Measurements from ENCODE around the gene ZHX3. TPM values are rescaled to one million over a fixed set of nuclear protein-coding genes. Genes with fewer than 3 reads are reported as not detected.

ZHX3 gene
- total RNA-seq, 4 donors from 2014 or later, result 47.1 to 58.6 (median 50.7) TPM

GRCh38 chr20:41353530-41353929, 36.0 kb upstream of the ZHX3 start:
- Histone ChIP-seq H3K27ac (no peak overlapping the region), H3K9me3 (no peaks in the 10 kb centered on the region), H3K36me3 (peaks cover 0 to 93% (median 0%) of the 10 kb centered on the region in 3 donors), H3K4me1 (peaks cover 0 to 6% (median 0%) of the 10 kb centered on the region in 4 donors), H3K4me3 (no peak overlapping the region), H3K27me3 (no peaks in the 10 kb centered on the region)
- DNase-seq (ENCODE audit: low spot score in 2 of 2), result no peak
- TF ChIP-seq POLR2A (IDR thresholded peaks at IDR 0.05), result no peak
- TF ChIP-seq, protein P1, sequence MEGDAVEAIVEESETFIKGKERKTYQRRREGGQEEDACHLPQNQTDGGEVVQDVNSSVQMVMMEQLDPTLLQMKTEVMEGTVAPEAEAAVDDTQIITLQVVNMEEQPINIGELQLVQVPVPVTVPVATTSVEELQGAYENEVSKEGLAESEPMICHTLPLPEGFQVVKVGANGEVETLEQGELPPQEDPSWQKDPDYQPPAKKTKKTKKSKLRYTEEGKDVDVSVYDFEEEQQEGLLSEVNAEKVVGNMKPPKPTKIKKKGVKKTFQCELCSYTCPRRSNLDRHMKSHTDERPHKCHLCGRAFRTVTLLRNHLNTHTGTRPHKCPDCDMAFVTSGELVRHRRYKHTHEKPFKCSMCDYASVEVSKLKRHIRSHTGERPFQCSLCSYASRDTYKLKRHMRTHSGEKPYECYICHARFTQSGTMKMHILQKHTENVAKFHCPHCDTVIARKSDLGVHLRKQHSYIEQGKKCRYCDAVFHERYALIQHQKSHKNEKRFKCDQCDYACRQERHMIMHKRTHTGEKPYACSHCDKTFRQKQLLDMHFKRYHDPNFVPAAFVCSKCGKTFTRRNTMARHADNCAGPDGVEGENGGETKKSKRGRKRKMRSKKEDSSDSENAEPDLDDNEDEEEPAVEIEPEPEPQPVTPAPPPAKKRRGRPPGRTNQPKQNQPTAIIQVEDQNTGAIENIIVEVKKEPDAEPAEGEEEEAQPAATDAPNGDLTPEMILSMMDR (IDR thresholded peaks at IDR 0.05), result no peak
- no peak for TF ChIP-seq EP300 (IDR thresholded peaks at IDR 0.05)

DNA sequence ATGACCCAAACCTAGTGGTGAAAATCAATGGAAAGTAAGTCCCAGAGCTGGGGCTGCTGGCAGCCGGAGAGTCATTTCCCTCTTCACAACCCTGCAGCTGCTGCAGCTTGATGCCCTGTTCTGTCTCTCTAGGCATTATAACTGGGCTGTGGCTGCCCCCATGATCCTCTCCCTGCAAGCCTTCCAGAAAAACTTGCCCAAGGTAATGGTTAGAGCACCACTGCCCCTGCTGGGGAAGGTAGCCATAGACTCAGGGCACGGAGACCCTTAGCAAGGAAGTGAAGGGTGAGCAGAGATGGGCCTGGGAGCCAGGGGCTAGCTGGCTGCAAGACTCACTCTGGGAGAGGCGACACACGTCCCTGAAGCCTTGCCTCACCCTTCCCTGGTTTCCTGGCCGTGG, 35.1 kb upstream of the ZHX3 start:
- 73 to 75% methylated on average over 5 of the region's 5 CpGs for WGBS, 2 donors
- Histone ChIP-seq H3K27me3 (no peaks in the 10 kb centered on the region), H3K36me3 (peaks cover 0 to 93% (median 0%) of the 10 kb centered on the region in 3 donors), H3K4me1 (peaks cover 0 to 4% (median 0%) of the 10 kb centered on the region in 4 donors), H3K27ac (no peak overlapping the region), H3K4me3 (no peak overlapping the region), H3K9me3 (no peaks in the 10 kb centered on the region)
- no peak for DNase-seq (ENCODE audit: low spot score in 2 of 2)
- TF ChIP-seq POLR2A (IDR thresholded peaks at IDR 0.05), result no peak
- TF ChIP-seq EP300 (IDR thresholded peaks at IDR 0.05), result no peak
- TF ChIP-seq, protein P1 (IDR thresholded peaks at IDR 0.05), result no peak

DNA sequence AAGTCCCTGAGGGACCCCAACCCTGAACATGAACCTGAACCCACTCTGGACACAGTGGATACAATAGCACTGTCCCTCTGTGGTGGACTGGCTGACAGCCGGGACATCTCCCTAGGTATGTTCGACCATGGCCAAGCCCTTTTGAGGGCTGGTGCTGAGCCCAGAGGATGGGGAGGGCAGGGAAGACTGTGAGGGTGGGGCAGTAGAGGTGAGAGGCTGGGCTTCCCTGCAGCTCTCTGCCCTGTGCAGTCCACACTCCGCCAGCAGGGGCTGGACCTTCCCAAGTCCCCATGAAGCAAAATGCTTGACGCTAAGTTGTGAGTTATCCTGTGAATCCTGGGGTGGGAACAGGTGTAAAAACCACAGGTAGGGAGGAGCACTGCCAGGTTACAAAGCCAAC, 34.6 kb upstream of the ZHX3 start:
- 81 to 88% methylated on average over 4 of the region's 4 CpGs for WGBS, 2 donors
- Histone ChIP-seq H3K4me1 (no peaks in the 10 kb centered on the region), H3K27ac (no peak overlapping the region), H3K27me3 (no peaks in the 10 kb centered on the region), H3K36me3 (peaks cover 0 to 93% (median 0%) of the 10 kb centered on the region in 3 donors), H3K4me3 (no peak overlapping the region), H3K9me3 (no peaks in the 10 kb centered on the region)
- no peak for DNase-seq (ENCODE audit: low spot score in 2 of 2)
- TF ChIP-seq POLR2A (IDR thresholded peaks at IDR 0.05) (no peak), EP300 (IDR thresholded peaks at IDR 0.05) (no peak)
- TF ChIP-seq, protein P1 (IDR thresholded peaks at IDR 0.05), result no peak

GRCh38 chr20:41350408-41350962, 33.0 kb upstream of the ZHX3 start:
- 83 to 88% methylated on average over 7 of the region's 7 CpGs for WGBS, 2 donors
- no peaks in the 10 kb centered on the region for H3K4me1 ChIP-seq

DNA sequence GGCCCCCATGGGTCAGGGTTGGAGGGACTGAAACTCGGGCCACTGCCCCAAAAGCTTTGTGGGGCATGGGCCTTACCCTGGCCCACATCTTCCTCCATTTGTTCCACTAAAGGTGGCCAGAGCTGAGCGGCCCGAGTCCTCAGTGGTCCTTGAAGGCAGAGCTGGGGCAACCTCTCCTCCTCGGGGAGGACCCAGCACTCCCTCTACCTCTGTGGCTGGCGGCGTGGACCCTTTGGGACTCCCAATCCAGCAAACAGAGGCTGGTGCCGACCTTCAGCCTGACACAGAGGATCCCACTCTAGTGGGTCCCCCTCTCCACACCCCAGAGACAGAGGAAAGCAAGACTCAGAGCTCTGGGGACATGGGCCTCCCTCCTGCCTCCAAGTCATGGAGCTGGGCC, 32.4 kb upstream of the ZHX3 start:
- Histone ChIP-seq H3K27ac (no peak overlapping the region), H3K27me3 (no peaks in the 10 kb centered on the region), H3K4me1 (no peaks in the 10 kb centered on the region), H3K9me3 (no peaks in the 10 kb centered on the region), H3K36me3 (peaks cover 0 to 88% (median 0%) of the 10 kb centered on the region in 3 donors), H3K4me3 (no peak overlapping the region)
- DNase-seq (ENCODE audit: low spot score in 2 of 2), result no peak
- WGBS, 2 donors, result 79 to 98% methylated on average over 5 to 7 of the region's 7 CpGs
- TF ChIP-seq, protein P1 (IDR thresholded peaks at IDR 0.05), result no peak
- TF ChIP-seq POLR2A (IDR thresholded peaks at IDR 0.05) (no peak), EP300 (IDR thresholded peaks at IDR 0.05) (no peak)

More at GRCh38 chr20:41350408-41350962, 33.0 kb upstream of the ZHX3 start:
- no peak for TF ChIP-seq POLR2A (IDR thresholded peaks at IDR 0.05)
- TF ChIP-seq, protein P1 (IDR thresholded peaks at IDR 0.05), result no peak
- TF ChIP-seq EP300 (IDR thresholded peaks at IDR 0.05), result no peak
- Histone ChIP-seq H3K4me3 (no peak overlapping the region), H3K36me3 (peaks cover 0 to 90% (median 0%) of the 10 kb centered on the region in 3 donors), H3K9me3 (no peaks in the 10 kb centered on the region), H3K27me3 (no peaks in the 10 kb centered on the region), H3K27ac (no peak overlapping the region)
- no peak for DNase-seq (ENCODE audit: low spot score in 2 of 2)
